ENCODE measurements around the gene MAB21L1.

The MAB21L1 gene

GRCh38 chr13:35499196-35499662 lies 22.7 kb upstream of the MAB21L1 start (continued):
- TF ChIP-seq ZNF362 (tag by site-specific recombination; IDR thresholded peaks at IDR 0.05) (0 out of 2 replicates have a peak, but pooled peaks have one; percentile 22), PRDM6 (tag by site-specific recombination; IDR thresholded peaks at IDR 0.05) (peak; percentile 88), INSM2 (tag by site-specific recombination; IDR thresholded peaks at IDR 0.05) (peak; percentile 68; the same call in 1 of the 2 replicates), FEZF1 (tag by site-specific recombination; IDR thresholded peaks at IDR 0.05) (peak; percentile 99), SP7 (tag by site-specific recombination; IDR thresholded peaks at IDR 0.05) (peak; percentile 84), ZNF239 (tag by site-specific recombination; IDR thresholded peaks at IDR 0.05) (no peak), ZBTB17 (tag by site-specific recombination; IDR thresholded peaks at IDR 0.05) (peak; percentile 67), YY2 (tag by site-specific recombination; IDR thresholded peaks at IDR 0.05) (no peak), ZNF629 (tag by site-specific recombination; IDR thresholded peaks at IDR 0.05) (peak; percentile 45; the same call in 1 of the 2 replicates), ZSCAN30 (tag by site-specific recombination; IDR thresholded peaks at IDR 0.05) (peak; percentile 83), ZSCAN16 (tag by site-specific recombination; IDR thresholded peaks at IDR 0.05) (peak; percentile 76; the same call in 1 of the 2 replicates), ZNF704 (tag by site-specific recombination; IDR thresholded peaks at IDR 0.05) (no peak), ZEB2 (tag by site-specific recombination; IDR thresholded peaks at IDR 0.05) (peak; percentile 68; the same call in 1 of the 2 replicates), ZNF366 (tag by site-specific recombination; conservative IDR thresholded peaks at IDR 0.05) (peak; percentile 73), ZFP69B (tag by site-specific recombination; IDR thresholded peaks at IDR 0.05) (peak; percentile 22; the same call in 1 of the 2 replicates), ZNF121 (tag by site-specific recombination; IDR thresholded peaks at IDR 0.05) (no peak), ZNF639 (tag by site-specific recombination; IDR thresholded peaks at IDR 0.05) (peak; percentile 61; the same call in 1 of the 2 replicates), ZSCAN23 (tag by site-specific recombination; IDR thresholded peaks at IDR 0.05) (no peak), ZNF610 (tag by site-specific recombination; IDR thresholded peaks at IDR 0.05; ENCODE audit: borderline replicate concordance) (no peak), ZNF664 (tag by site-specific recombination; IDR thresholded peaks at IDR 0.05) (0 out of 2 replicates have a peak, but pooled peaks have one; percentile 36), ZNF394 (tag by site-specific recombination; IDR thresholded peaks at IDR 0.05; ENCODE audit: borderline replicate concordance) (peak; percentile 56; the same call in 1 of the 2 replicates), PRDM1 (tag by site-specific recombination; IDR thresholded peaks at IDR 0.05) (peak; percentile 15; the same call in 1 of the 2 replicates), ZNF24 (tag by site-specific recombination; IDR thresholded peaks at IDR 0.05) (peak; percentile 99), ZBTB44 (tag by site-specific recombination; IDR thresholded peaks at IDR 0.05) (peak; percentile 80), WT1 (tag by site-specific recombination; IDR thresholded peaks at IDR 0.05) (peak; percentile 97), GLI2 (tag by site-specific recombination; IDR thresholded peaks at IDR 0.05; ENCODE audit: borderline replicate concordance, low read depth) (peak; percentile 62), GLIS1 (tag by site-specific recombination; IDR thresholded peaks at IDR 0.05) (peak; percentile 65), ZNF514 (tag by site-specific recombination; IDR thresholded peaks at IDR 0.05) (no peak), ZNF791 (tag by site-specific recombination; IDR thresholded peaks at IDR 0.05) (no peak), SCRT2 (tag by site-specific recombination; IDR thresholded peaks at IDR 0.05) (peak; percentile 41; the same call in 1 of the 2 replicates), ZNF324 (tag by site-specific recombination; IDR thresholded peaks at IDR 0.05) (peak; percentile 76)

Measured in HEK293 (cell line).